Measurements from ENCODE around the gene NEIL3.

NEIL3 gene

DNA sequence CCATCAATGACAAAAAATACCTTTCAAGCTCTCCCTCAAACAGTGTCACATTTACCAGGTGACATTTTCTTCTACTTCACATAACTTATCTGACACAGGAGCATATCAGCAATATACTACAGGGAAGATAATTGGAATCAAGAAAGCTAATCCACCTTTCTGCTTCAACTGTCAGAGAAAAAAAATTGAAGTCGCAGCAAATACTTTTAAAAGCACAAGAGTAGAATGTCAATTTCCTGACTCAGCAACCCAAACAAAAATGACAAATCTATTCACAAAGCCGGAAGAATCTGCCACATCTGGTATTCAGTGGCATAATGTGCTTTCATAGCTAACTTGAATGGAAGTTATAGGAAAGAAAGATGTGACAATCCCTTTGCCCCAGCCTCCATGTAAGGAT, 95.8 kb downstream of the NEIL3 start:
- intact Hi-C loops (cut with DNase I) = no loop called here
- DNase-seq = no peak

GRCh38 chr4:177408023-177408422, 98.3 kb downstream of the NEIL3 start:
- intact Hi-C loops (cut with DNase I) = no loop called here
- DNase-seq = peak in 1 of 10 donors; percentile 81

DNA sequence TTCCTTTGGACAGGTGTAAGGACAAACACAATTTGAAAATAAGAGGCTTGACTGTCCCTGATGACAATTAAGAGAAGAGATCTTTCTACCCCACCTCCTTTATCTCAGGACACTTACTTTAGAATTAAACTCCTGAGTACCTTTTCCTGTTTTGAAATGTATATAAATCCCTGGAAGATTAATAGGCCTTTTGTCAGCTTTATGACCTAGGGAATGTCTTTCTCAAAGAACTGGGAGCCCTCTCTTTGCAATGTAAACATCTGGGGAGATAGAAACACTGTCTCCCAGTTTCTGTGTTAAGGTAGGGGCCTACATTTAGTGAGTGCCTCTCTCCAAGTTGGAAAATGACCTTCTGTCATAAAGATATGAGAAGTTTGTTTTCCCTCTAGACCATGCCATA, 100.9 kb downstream of the NEIL3 start:
- DNase-seq = no peak
- intact Hi-C loops (cut with DNase I) = no loop called here

GRCh38 chr4:177411996-177412395, 102.3 kb downstream of the NEIL3 start:
- intact Hi-C loops (cut with DNase I) = no loop called here
- no peak for DNase-seq
